HepG2 (cell line): ENCODE data around the gene HAGH. TPM values are rescaled to one million over a fixed set of nuclear protein-coding genes. Genes with fewer than 3 reads are reported as not detected.
A peak's percentile ranks its signal among the peaks of the same experiment; 100 is the strongest.

Source experiments
- ATAC-seq: fragments of 200-7000 bp; cut with Tn5 transposase; 3 replicates; pipeline ENCODE4 v1.9.1; 2020; ENCODE audit warnings: mild to moderate bottlenecking, moderate library complexity
- BruUV-seq: library from RNA; stranded (reverse); fragments of 400-500 nt; replicated peaks from 2 replicates; lab custom pipeline; 2021; lab: Mats Ljungman, UMichigan
- CTCF ChIA-PET: fragments of 300-600 bp; formaldehyde crosslinking; extraction: SDS; loops from one replicate; lab custom pipeline; 2021; ENCODE audit warnings: low total read pairs, inconsistent platforms, low intra/inter-chr PET ratio; lab: Yijun Ruan, JAX
- POLR2A ChIA-PET: fragments of 350-600 bp; sonication (Branson Sonifier 250); formaldehyde crosslinking; loops from one replicate; lab custom pipeline; 2020; ENCODE audit warnings: antibody characterized with exemption, inconsistent platforms; lab: Yijun Ruan, JAX
- DNase-seq: peaks from one replicate; pipeline ENCODE4 v3.0.0-alpha.2; 2015; ENCODE audit warnings: low spot score
- FAIRE-seq: peaks from 3 replicates; lab custom pipeline; 2011; peaks lifted over from hg19 to GRCh38; lab: Jason Lieb, UNC
- H2AFZ ChIP-seq: one replicate; pipeline ENCODE4 v1.6.1; 2011; ENCODE audit warnings: low read length, inconsistent platforms
- H3K27ac ChIP-seq: fragments of 300-600 bp; 3 replicates; pipeline ENCODE4 v1.8.0; 2011; ENCODE audit warnings: mixed run types, mild to moderate bottlenecking, mixed read lengths, low read length, inconsistent platforms; ENCODE audit not compliant: insufficient read depth; ENCODE audit errors: extremely low read length
- H3K27me3 ChIP-seq, 2 experiments: fragments of 200-600 bp in 1 of 2; 2 replicates in 1 of 2; 3 replicates in 1 of 2; pipeline versions ENCODE4 v1.6.0 to v1.8.0; 2011; ENCODE audit warnings: low read length in 2 of 2, mild to moderate bottlenecking in 2 of 2, moderate library complexity in 2 of 2, inconsistent platforms in 1 of 2; ENCODE audit not compliant: insufficient read depth in 2 of 2, control insufficient read depth in 1 of 2
- H3K36me3 ChIP-seq, 2 experiments: fragments of 200-600 bp in 1 of 2; replicated peaks in 1 of 2; 2 replicates in 1 of 2; 3 replicates in 1 of 2; pipeline versions ENCODE4 v1.5.1 to v1.8.0; 2011; ENCODE audit warnings: low read length in 2 of 2, inconsistent platforms in 1 of 2; ENCODE audit not compliant: insufficient read depth in 2 of 2, control insufficient read depth in 1 of 2
- H3K4me1 ChIP-seq: 2 replicates; pipeline ENCODE4 v1.5.1; 2012; ENCODE audit warnings: low read length, inconsistent platforms; ENCODE audit not compliant: insufficient read depth
- H3K4me2 ChIP-seq: 2 replicates; pipeline ENCODE4 v1.6.0; 2011; ENCODE audit warnings: low read depth, low read length, inconsistent platforms
- H3K4me3 ChIP-seq, 3 experiments: fragments of 200-600 bp in 1 of 3; sonication (generic), shearing (Covaris generic) in 1 of 3; replicated peaks in 1 of 3; 2 replicates each; pipeline ENCODE4 v1.5.1; 2011 to 2016; ENCODE audit warnings: low read length in 3 of 3, inconsistent platforms in 2 of 3, low read depth in 2 of 3, mild to moderate bottlenecking in 2 of 3, control low read depth in 1 of 3, mixed read lengths in 1 of 3; ENCODE audit not compliant: insufficient read depth in 1 of 3
- H3K79me2 ChIP-seq: one replicate; pipeline ENCODE4 v1.6.1; 2011; ENCODE audit warnings: low read length, inconsistent platforms; ENCODE audit not compliant: insufficient read depth
- H3K9ac ChIP-seq: 2 replicates; pipeline ENCODE4 v1.6.0; 2011; ENCODE audit warnings: mild to moderate bottlenecking, low read depth, low read length, inconsistent platforms; ENCODE audit not compliant: insufficient read depth
- H3K9me3 ChIP-seq: 2 replicates; pipeline ENCODE4 v1.5.1; 2012; ENCODE audit warnings: mild to moderate bottlenecking, low read length
- H4K20me1 ChIP-seq: 2 replicates; pipeline ENCODE4 v1.6.0; 2011; ENCODE audit warnings: inconsistent platforms, mild to moderate bottlenecking, low read length, moderate library complexity; ENCODE audit not compliant: insufficient read depth
- AGO1 ChIP-seq: fragments of 200-400 bp; formaldehyde crosslinking; IDR thresholded peaks from 2 replicates; pipeline ENCODE4 v1.6.1; 2017; ENCODE audit warnings: mild to moderate bottlenecking, low read depth, low read length, moderate library complexity; ENCODE audit not compliant: poor library complexity, severe bottlenecking
- AGO2 ChIP-seq: fragments of 200-400 bp; formaldehyde crosslinking; optimal IDR thresholded peaks from 2 replicates; pipeline ENCODE3; 2017; ENCODE audit warnings: mild to moderate bottlenecking, low read depth, low read length, moderate library complexity
- KDM2A ChIP-seq: sonication (generic); formaldehyde crosslinking; IDR thresholded peaks from 2 replicates; pipeline ENCODE4 v1.4.0; 2020; ENCODE audit warnings: low read depth, missing genetic modification reagents, borderline replicate concordance
- KDM5A ChIP-seq: fragments of 200-600 bp; sonication (generic); IDR thresholded peaks from 2 replicates; pipeline ENCODE4 v1.7.0; 2018; ENCODE audit warnings: antibody characterized with exemption, mild to moderate bottlenecking, low read length, borderline replicate concordance
- REL ChIP-seq: sonication (generic); formaldehyde crosslinking; conservative IDR thresholded peaks from 2 replicates; pipeline ENCODE4 v1.8.0; 2022; ENCODE audit warnings: mild to moderate bottlenecking, missing genetic modification reagents, moderate library complexity
- RNF2 ChIP-seq: fragments of 450-650 bp; conservative IDR thresholded peaks from 2 replicates; pipeline ENCODE4 v1.6.1; 2016; ENCODE audit warnings: low read depth
- SRY ChIP-seq: sonication (generic); formaldehyde crosslinking; IDR thresholded peaks from 2 replicates; pipeline ENCODE4 v1.8.0; 2022; ENCODE audit warnings: mild to moderate bottlenecking, missing genetic modification reagents
- XRCC5 ChIP-seq: fragments of 200-400 bp; formaldehyde crosslinking; optimal IDR thresholded peaks from 2 replicates; pipeline ENCODE3; 2017; ENCODE audit warnings: mild to moderate bottlenecking, low read length
- ZBTB43 ChIP-seq: sonication (generic); formaldehyde crosslinking; conservative IDR thresholded peaks from 2 replicates; pipeline ENCODE4 v1.4.0; 2020; ENCODE audit warnings: missing genetic modification reagents
- ZNF446 ChIP-seq: sonication (generic); formaldehyde crosslinking; IDR thresholded peaks from 2 replicates; pipeline ENCODE4 v1.5.0; 2020; ENCODE audit warnings: mild to moderate bottlenecking, missing genetic modification reagents
- ZNF737 ChIP-seq: sonication (generic); formaldehyde crosslinking; IDR thresholded peaks from 2 replicates; pipeline ENCODE4 v1.5.0; 2020; ENCODE audit warnings: missing genetic modification reagents, mild to moderate bottlenecking, borderline replicate concordance
- ZSCAN21 ChIP-seq: sonication (generic); formaldehyde crosslinking; IDR thresholded peaks from 2 replicates; pipeline ENCODE4 v1.8.0; 2022; ENCODE audit warnings: mild to moderate bottlenecking, missing genetic modification reagents, moderate library complexity, borderline replicate concordance
- ZXDC ChIP-seq: sonication (generic); formaldehyde crosslinking; IDR thresholded peaks from 2 replicates; pipeline ENCODE4 v1.5.0; 2020; ENCODE audit warnings: mild to moderate bottlenecking, missing genetic modification reagents
- WGBS: methylation state at CpG from one replicate; pipeline ENCODE4 v1.1.6; 2017; ENCODE audit warnings: low lambda C conversion rate; 5-methylcytosine and 5-hydroxymethylcytosine counted together
- in situ Hi-C: cut with HindIII; loops from 2 replicates; pipeline ENCODE4 v1.10.0; 2017; ENCODE audit warnings: low pct_unique_long_range_greater_than_20kb; ENCODE audit not compliant: extremely low pct_ligation_motif_present
- intact Hi-C: fragments of 100-400 bp; cut with micrococcal nuclease; formaldehyde crosslinking; loops from one replicate; pipeline ENCODE4 v1.10.0; 2022; ENCODE audit not compliant: unreplicated experiment
- polyA plus RNA-seq, 8 experiments: library from polyadenylated mRNA; depleted of rRNA in 3 of 8; stranded (reverse) in 7 of 8; unstranded in 1 of 8; fragments of >200 nt; fragmentation: Illumina TruSeq in 4 of 8; extraction: Trizol in 4 of 8; gene quantifications; 2 replicates each; pipeline versions ENCODE4 v1.2.1 to v1.2.3, GENCODE V29; 2011 to 2016; ENCODE audit warnings: low read depth in 4 of 8, missing spikeins in 1 of 8, mixed read lengths in 1 of 8; ENCODE audit not compliant: insufficient read depth in 1 of 8
- total RNA-seq, 5 experiments: library from RNA; depleted of rRNA; stranded (reverse); fragments of >200 nt; fragmentation: Illumina TruSeq; extraction: Trizol; gene quantifications; 2 replicates each; pipeline ENCODE4 v1.2.3, GENCODE V29; 2016; ENCODE audit warnings: low read depth in 1 of 5
- TF ChIP-seq, protein P1 (sequence below): sonication (generic); formaldehyde crosslinking; IDR thresholded peaks from 2 replicates; pipeline ENCODE4 v1.4.0; 2020; ENCODE audit warnings: mild to moderate bottlenecking, missing genetic modification reagents

The HAGH gene
- total and polyA plus RNA-seq, 2 of the 13 experiments (the other 11 are each of a cell fraction or from before 2014, with no cell fraction given): 70.4 to 95.4 TPM

GRCh38 chr16:1781758-1782407 is 44.7 kb downstream of the HAGH start:
- H3K4me2 ChIP-seq: peak overlapping the region; percentile 83
- intact Hi-C loops (loop anchor here (2.0 to 5.0 kb wide), 2 partner anchors 31 to 45 kb away; partner anchors contain the start of genes FAHD1 and HAGH), in situ Hi-C loops (loop anchor here (5.0 kb wide), 1 partner anchor 40 kb away; no protein-coding TSS in a partner anchor)
- peak overlapping the region; percentile 63 for H3K27ac ChIP-seq
- 1% methylated on average over 11 of the region's 70 CpGs for WGBS
- H3K36me3 ChIP-seq: peaks cover 3 to 12% of the 10 kb centered on the region in 2 experiments; a peak in 4 of 5 replicates
- peaks cover 22% of the 10 kb centered on the region for H3K4me1 ChIP-seq
- no TSS peak for BruUV-seq
- H3K9ac ChIP-seq: peak overlapping the region; percentile 78
- FAIRE-seq (no peak), ATAC-seq (no peak; the same call in 2 of the 3 replicates), DNase-seq (no peak)
- H2AFZ ChIP-seq: no peak overlapping the region
- CTCF ChIA-PET: interaction anchor here (1.9 kb wide), 1 partner anchor 31 kb away, joined by 8 read pairs; no protein-coding TSS in a partner anchor
- H4K20me1 ChIP-seq: peaks cover 4% of the 10 kb centered on the region; the same call in 1 of the 2 replicates
- H3K4me3 ChIP-seq: peak overlapping the region; percentile 80 to 96 (median 89)
- peaks cover 23% of the 10 kb centered on the region for H3K79me2 ChIP-seq
- H3K9me3 ChIP-seq: no peaks in the 10 kb centered on the region
- peaks cover 0 to 2% of the 10 kb centered on the region in 2 experiments; a peak in 1 of 5 replicates for H3K27me3 ChIP-seq
- POLR2A ChIA-PET: interaction anchor here (0.6 to 4.4 kb wide), 15 partner anchors 8 to 341 kb away, joined by 3 to 57 read pairs (median 11); partner anchors contain the start of genes EME2, FAHD1, HAGH and IGFALS
- 0 out of 2 replicates have a peak, but pooled peaks have one; percentile 27 for TF ChIP-seq ZXDC (CRISPR knock-in tag)
- 0 out of 2 replicates have a peak, but pooled peaks have one; percentile 48 for TF ChIP-seq ZSCAN21
- TF ChIP-seq KDM2A (CRISPR knock-in tag): peak; percentile 55
- TF ChIP-seq REL (CRISPR knock-in tag): no peak
- 0 out of 2 replicates have a peak, but pooled peaks have one; percentile 27 for TF ChIP-seq ZNF737 (CRISPR knock-in tag)
- 0 out of 2 replicates have a peak, but pooled peaks have one; percentile 17 for TF ChIP-seq ZBTB43 (CRISPR knock-in tag)
- TF ChIP-seq, protein P1, sequence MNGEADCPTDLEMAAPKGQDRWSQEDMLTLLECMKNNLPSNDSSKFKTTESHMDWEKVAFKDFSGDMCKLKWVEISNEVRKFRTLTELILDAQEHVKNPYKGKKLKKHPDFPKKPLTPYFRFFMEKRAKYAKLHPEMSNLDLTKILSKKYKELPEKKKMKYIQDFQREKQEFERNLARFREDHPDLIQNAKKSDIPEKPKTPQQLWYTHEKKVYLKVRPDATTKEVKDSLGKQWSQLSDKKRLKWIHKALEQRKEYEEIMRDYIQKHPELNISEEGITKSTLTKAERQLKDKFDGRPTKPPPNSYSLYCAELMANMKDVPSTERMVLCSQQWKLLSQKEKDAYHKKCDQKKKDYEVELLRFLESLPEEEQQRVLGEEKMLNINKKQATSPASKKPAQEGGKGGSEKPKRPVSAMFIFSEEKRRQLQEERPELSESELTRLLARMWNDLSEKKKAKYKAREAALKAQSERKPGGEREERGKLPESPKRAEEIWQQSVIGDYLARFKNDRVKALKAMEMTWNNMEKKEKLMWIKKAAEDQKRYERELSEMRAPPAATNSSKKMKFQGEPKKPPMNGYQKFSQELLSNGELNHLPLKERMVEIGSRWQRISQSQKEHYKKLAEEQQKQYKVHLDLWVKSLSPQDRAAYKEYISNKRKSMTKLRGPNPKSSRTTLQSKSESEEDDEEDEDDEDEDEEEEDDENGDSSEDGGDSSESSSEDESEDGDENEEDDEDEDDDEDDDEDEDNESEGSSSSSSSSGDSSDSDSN: peak; percentile 48; the same call in 1 of the 2 replicates
- TF ChIP-seq XRCC5: no peak
- TF ChIP-seq RNF2: 0 out of 2 replicates have a peak, but pooled peaks have one; percentile 13
- 0 out of 2 replicates have a peak, but pooled peaks have one; percentile 21 for TF ChIP-seq ZNF446 (CRISPR knock-in tag)
- peak; percentile 91 for TF ChIP-seq AGO2
- TF ChIP-seq AGO1: peak; percentile 73
- TF ChIP-seq SRY: no peak
- peak; percentile 49; the same call in 1 of the 2 replicates for TF ChIP-seq KDM5A
